GM12878 (cell line): ENCODE results near the gene PPP1R12A. TPM values are rescaled to one million over a fixed set of nuclear protein-coding genes. Genes with fewer than 3 reads are reported as not detected.

Source experiments
- ATAC-seq: fragments of 200-7000 bp; cut with Tn5 transposase; 3 replicates; pipeline ENCODE4 v1.9.1; 2020; ENCODE audit warnings: mild to moderate bottlenecking, moderate library complexity
- BruUV-seq: library from RNA; stranded (reverse); fragments of 400-500 nt; replicated peaks from 2 replicates; lab custom pipeline; 2021; lab: Mats Ljungman, UMichigan
- CTCF ChIA-PET: fragments of 300-600 bp; sonication (Branson Sonifier 250); formaldehyde crosslinking; extraction: SDS; loops from one replicate; lab custom pipeline; 2021; ENCODE audit warnings: inconsistent platforms; lab: Yijun Ruan, JAX
- POLR2A ChIA-PET: fragments of 350-600 bp; formaldehyde crosslinking; extraction: SDS; loops from one replicate; lab custom pipeline; 2021; ENCODE audit warnings: inconsistent platforms; lab: Charles Lee
- RAD21 ChIA-PET: fragments of 300-600 bp; sonication (Branson Sonifier 250); formaldehyde crosslinking; loops from one replicate; lab custom pipeline; 2023; ENCODE audit warnings: antibody characterized with exemption; ENCODE audit not compliant: unreplicated experiment; lab: Charles Lee
- SMC1A ChIA-PET: fragments of 300-600 bp; sonication (Branson Sonifier 250); formaldehyde crosslinking; loops from one replicate; lab custom pipeline; 2023; ENCODE audit not compliant: unreplicated experiment, uncharacterized antibody; lab: Charles Lee
- DNase-seq: peaks from one replicate; pipeline ENCODE4 v3.0.0-alpha.2; 2011; ENCODE audit warnings: low read depth, low spot score
- FAIRE-seq: peaks from 3 replicates; lab custom pipeline; 2011; peaks lifted over from hg19 to GRCh38; lab: Jason Lieb, UNC
- H2AFZ ChIP-seq: 2 replicates; pipeline ENCODE4 v1.6.0; 2011; ENCODE audit warnings: low read depth, low read length, control low read depth; ENCODE audit not compliant: control insufficient read depth
- H3K27ac ChIP-seq: 2 replicates; pipeline ENCODE4 v1.5.1; 2011; ENCODE audit warnings: control low read depth; ENCODE audit not compliant: control insufficient read depth, insufficient read depth
- H3K27me3 ChIP-seq, 2 experiments: replicated peaks in 1 of 2; 2 replicates each; pipeline versions ENCODE4 v1.6.0 to v1.6.1; 2011; ENCODE audit warnings: low read length in 1 of 2; ENCODE audit not compliant: control insufficient read depth in 2 of 2, insufficient read depth in 2 of 2
- H3K36me3 ChIP-seq, 2 experiments: 2 replicates each; pipeline ENCODE4 v1.5.1; 2011; ENCODE audit warnings: low read length in 1 of 2; ENCODE audit not compliant: control insufficient read depth in 2 of 2, insufficient read depth in 2 of 2
- H3K4me1 ChIP-seq: 2 replicates; pipeline ENCODE4 v1.6.1; 2011; ENCODE audit warnings: mild to moderate bottlenecking, low read length, moderate library complexity, mixed read lengths; ENCODE audit not compliant: control insufficient read depth, insufficient read depth
- H3K4me2 ChIP-seq: 2 replicates; pipeline ENCODE4 v1.6.0; 2011; ENCODE audit warnings: control low read depth; ENCODE audit not compliant: control insufficient read depth, insufficient read depth
- H3K4me3 ChIP-seq: fragments of 200-600 bp; sonication (generic); 2 replicates; pipeline ENCODE4 v1.5.1; 2016
- H3K79me2 ChIP-seq: 2 replicates; pipeline ENCODE4 v1.6.0; 2011; ENCODE audit warnings: low read length; ENCODE audit not compliant: control insufficient read depth, insufficient read depth
- H3K9ac ChIP-seq: 2 replicates; pipeline ENCODE4 v1.8.0; 2011; ENCODE audit warnings: low read length, control low read depth, mixed read lengths; ENCODE audit not compliant: control insufficient read depth, insufficient read depth
- H3K9me3 ChIP-seq: replicated peaks from 3 replicates; pipeline ENCODE4 v1.5.1; 2011; ENCODE audit warnings: mild to moderate bottlenecking, low read length; ENCODE audit not compliant: control insufficient read depth, insufficient read depth
- H4K20me1 ChIP-seq: 2 replicates; pipeline ENCODE4 v1.6.0; 2011; ENCODE audit not compliant: control insufficient read depth, insufficient read depth
- CHD1 ChIP-seq: IDR thresholded peaks from 2 replicates; pipeline ENCODE4 v1.6.1; 2012; ENCODE audit warnings: low read depth, low read length, improper control_type of control experiment
- CHD4 ChIP-seq: fragments of 200-600 bp; sonication (generic); IDR thresholded peaks from 2 replicates; pipeline ENCODE4 v1.6.1; 2016; ENCODE audit warnings: mild to moderate bottlenecking
- MXI1 ChIP-seq: fragments of 150-350 bp; IDR thresholded peaks from 2 replicates; pipeline ENCODE4 v1.6.1; 2011; ENCODE audit warnings: low read depth, mild to moderate bottlenecking, inconsistent platforms, low read length, improper control_type of control experiment
- RAD51 ChIP-seq: fragments of 450-650 bp; IDR thresholded peaks from 2 replicates; pipeline ENCODE4 v1.6.1; 2016; ENCODE audit warnings: moderate library complexity, mild to moderate bottlenecking, inconsistent platforms
- YBX1 ChIP-seq: fragments of 450-650 bp; IDR thresholded peaks from 2 replicates; pipeline ENCODE4 v1.6.1; 2016; ENCODE audit warnings: antibody characterized with exemption
- ZNF217 ChIP-seq: fragments of 450-650 bp; IDR thresholded peaks from 2 replicates; pipeline ENCODE4 v1.6.1; 2017; ENCODE audit warnings: antibody characterized with exemption, mild to moderate bottlenecking
- WGBS: methylation state at CpG from one replicate; pipeline ENCODE4 v1.1.6; 2016; ENCODE audit warnings: low lambda C conversion rate; ENCODE audit not compliant: insufficient replicate concordance, insufficient coverage; ENCODE audit errors: missing lambda C conversion rate; 5-methylcytosine and 5-hydroxymethylcytosine counted together
- in situ Hi-C: fragments of 300-500 bp; cut with MboI; formaldehyde crosslinking; loops from 9 replicates; pipeline ENCODE4 v1.14.3; 2018; ENCODE audit warnings: mixed read lengths
- intact Hi-C: fragments of 100-400 bp; cut with micrococcal nuclease; formaldehyde crosslinking; loops from one replicate; pipeline ENCODE4 v1.14.2; 2022; ENCODE audit not compliant: unreplicated experiment
- polyA plus RNA-seq, 11 experiments: library from polyadenylated mRNA; depleted of rRNA in 4 of 11; unstranded in 6 of 11; stranded (reverse) in 5 of 11; fragments of >200 nt; fragmentation: Nextera tagmentation in 4 of 11; fragmentation: Illumina TruSeq in 1 of 11; extraction: Ambion mirVana in 4 of 11; extraction: Trizol in 1 of 11; gene quantifications; 1 replicate in 1 of 11; 2 replicates in 10 of 11; pipeline versions ENCODE4 v1.2.1 to v1.2.3, GENCODE V29; 2011 to 2016; ENCODE audit warnings: inconsistent platforms in 2 of 11, missing spikeins in 2 of 11, low read depth in 1 of 11
- total RNA-seq, 4 experiments: library from RNA; depleted of rRNA in 3 of 4; stranded (reverse); fragments of >200 nt in 3 of 4; fragmentation: Illumina TruSeq in 1 of 4; extraction: Trizol in 1 of 4; gene quantifications; 2 replicates each; pipeline versions ENCODE4 v1.2.1 to v1.2.3, GENCODE V29; 2013 to 2021
- TF ChIP-seq, protein P1 (sequence below): fragments of 150-350 bp; IDR thresholded peaks from 2 replicates; pipeline ENCODE4 v1.6.1; 2014; ENCODE audit warnings: mild to moderate bottlenecking, low read depth, low read length

Gene PPP1R12A
- total and polyA plus RNA-seq, 10 of the 15 experiments (the other 5 are each of a cell fraction or from before 2014, with no cell fraction given), result 22.8 to 134 (median 51.4) TPM

DNA sequence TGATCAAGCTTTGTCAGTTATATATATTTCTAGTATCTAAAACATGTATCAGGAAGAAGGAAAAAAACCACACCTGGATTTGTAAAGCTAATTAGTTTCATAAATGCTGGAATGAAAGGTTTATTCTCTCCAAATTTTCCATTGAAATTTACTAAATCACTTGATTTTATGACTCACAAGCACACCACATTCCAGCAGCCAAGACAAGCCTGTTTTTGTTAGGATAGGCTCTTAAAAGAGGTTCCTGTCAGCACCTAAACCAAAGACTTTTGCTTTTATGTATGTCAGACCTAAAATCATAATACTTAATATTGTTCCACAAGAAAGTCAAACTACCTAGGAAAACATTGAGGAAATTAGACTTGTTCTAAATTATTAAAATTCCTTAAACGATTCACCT is 158.8 kb downstream of the PPP1R12A start:
- Histone ChIP-seq H3K4me1 (no peaks in the 10 kb centered on the region), H2AFZ (no peak overlapping the region), H3K4me2 (no peak overlapping the region), H3K27ac (no peak overlapping the region), H3K27me3 (no peaks in the 10 kb centered on the region), H3K4me3 (no peak overlapping the region), H3K9me3 (no peaks in the 10 kb centered on the region), H3K79me2 (no peaks in the 10 kb centered on the region), H3K36me3 (peaks cover 0 to 4% of the 10 kb centered on the region in 2 experiments; a peak in 2 of 4 replicates), H4K20me1 (no peaks in the 10 kb centered on the region), H3K9ac (no peak overlapping the region)
- SMC1A ChIA-PET, result interaction anchor here (0.7 to 1.8 kb wide), 5 partner anchors 8 to 229 kb away, joined by 3 to 4 read pairs (median 3); no protein-coding TSS in a partner anchor
- POLR2A ChIA-PET, result interaction anchor here (0.6 kb wide), 1 partner anchor 14 kb away, joined by 3 read pairs; no protein-coding TSS in a partner anchor
- no peak for ATAC-seq
- RAD21 ChIA-PET, result interaction anchor here (2.0 kb wide), 1 partner anchor 411 kb away, joined by 5 read pairs; no protein-coding TSS in a partner anchor
- in situ Hi-C loops, result no loop called here
- no peak for FAIRE-seq
- WGBS, result 93% methylated on average over 1 of the region's 1 CpG
- intact Hi-C loops, result no loop called here
- BruUV-seq, result no TSS peak
- no peak for TF ChIP-seq ZNF217
- TF ChIP-seq, protein P1, sequence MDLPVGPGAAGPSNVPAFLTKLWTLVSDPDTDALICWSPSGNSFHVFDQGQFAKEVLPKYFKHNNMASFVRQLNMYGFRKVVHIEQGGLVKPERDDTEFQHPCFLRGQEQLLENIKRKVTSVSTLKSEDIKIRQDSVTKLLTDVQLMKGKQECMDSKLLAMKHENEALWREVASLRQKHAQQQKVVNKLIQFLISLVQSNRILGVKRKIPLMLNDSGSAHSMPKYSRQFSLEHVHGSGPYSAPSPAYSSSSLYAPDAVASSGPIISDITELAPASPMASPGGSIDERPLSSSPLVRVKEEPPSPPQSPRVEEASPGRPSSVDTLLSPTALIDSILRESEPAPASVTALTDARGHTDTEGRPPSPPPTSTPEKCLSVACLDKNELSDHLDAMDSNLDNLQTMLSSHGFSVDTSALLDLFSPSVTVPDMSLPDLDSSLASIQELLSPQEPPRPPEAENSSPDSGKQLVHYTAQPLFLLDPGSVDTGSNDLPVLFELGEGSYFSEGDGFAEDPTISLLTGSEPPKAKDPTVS, result no peak
- TF ChIP-seq RAD51, result no peak
- TF ChIP-seq CHD4, result no peak
- no peak for TF ChIP-seq YBX1
- TF ChIP-seq CHD1, result no peak
- no peak for TF ChIP-seq MXI1
- CTCF ChIA-PET, result interaction anchor here (1.6 kb wide), 1 partner anchor 8 kb away, joined by 4 read pairs; no protein-coding TSS in a partner anchor
- DNase-seq, result no peak
